ENCODE measurements around the gene ZNF90.
"Not testable (repeated sequence)": the region's sequence is repeated elsewhere in the genome, so short reads cannot be mapped to it uniquely, and the experiment has no call there.

Gene ZNF90

DNA sequence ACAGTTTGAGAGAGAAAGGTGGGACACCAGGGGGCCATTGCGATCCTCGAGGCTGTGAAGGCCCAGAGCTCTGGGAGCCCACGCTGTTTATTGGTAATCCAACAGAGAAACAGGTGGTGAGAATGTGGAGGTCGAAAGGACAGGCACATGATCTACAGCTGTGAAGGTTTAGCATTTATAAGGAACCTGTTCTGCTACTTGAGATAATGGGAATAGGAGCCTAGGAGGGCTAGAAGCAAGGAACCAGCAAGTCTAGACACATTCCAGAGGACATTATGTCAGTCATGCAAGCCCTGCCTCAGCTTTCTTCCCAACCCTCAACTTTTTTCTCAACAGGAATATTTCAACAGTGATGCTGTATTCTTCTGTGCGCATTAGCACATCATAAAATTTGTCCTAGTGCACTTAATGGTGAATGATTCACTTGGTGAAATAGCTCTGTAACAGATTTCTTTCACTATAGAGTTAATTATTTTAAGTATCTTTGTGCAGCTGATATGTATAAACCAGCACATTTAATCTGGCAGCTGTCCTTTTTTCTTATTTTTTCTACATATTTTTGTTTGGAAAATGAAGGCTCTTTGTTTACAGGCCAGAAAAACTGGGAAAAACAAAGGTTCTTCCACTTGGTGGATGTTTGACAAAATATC lies 25.4 kb downstream of the ZNF90 start:
- DNase-seq (ENCODE audit: low read depth) = no peak

DNA sequence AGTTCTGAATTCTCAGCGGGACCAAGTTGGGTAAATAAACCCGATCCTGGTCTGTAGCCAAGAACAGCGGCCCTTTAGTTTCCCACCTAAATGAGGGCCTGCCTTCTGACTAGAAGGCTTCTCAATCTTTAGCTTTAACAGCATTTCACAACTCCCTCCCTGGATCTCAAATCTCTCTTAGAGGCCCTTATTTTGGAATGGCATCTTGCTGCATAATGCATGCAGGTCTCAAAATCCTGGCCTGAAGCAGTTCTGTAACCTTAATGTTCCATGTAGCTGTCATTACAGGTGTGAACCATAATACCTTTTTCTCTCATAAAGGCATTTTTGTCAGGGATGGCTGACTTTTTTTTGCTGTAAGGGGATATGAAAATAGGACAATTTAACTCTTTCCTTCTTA lies 29.5 kb downstream of the ZNF90 start:
- DNase-seq (ENCODE audit: low read depth) = no peak

DNA sequence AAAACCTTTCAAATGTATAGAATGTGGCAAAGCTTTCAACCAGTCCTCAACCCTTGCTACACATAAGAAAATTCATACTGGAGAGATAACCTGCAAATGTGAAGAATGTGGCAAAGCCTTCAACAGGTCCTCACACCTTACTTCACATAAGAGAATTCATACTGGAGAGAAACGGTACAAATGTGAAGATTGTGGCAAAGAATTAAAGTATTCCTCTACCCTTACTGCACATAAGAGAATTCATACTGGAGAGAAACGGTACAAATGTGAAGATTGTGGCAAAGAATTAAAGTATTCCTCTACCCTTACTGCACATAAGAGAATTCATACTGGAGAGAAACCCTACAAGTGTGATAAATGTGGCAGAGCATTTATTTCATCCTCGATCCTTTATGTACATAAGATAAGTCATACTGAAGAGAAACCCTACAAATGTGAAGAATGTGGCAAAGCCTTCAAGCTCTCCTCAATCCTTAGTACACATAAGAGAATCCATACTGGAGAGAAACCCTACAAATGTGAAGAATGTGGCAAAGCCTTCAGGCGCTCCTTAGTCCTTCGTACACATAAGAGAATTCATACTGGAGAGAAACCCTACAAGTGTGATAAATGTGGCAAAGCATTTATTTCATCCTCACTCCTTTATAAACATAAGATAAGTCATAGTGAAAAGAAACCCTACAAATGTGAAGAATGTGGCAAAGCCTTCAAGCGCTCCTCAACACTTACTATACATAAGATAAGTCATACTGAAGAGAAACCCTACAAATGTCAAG lies 40.5 kb downstream of the ZNF90 start:
- DNase-seq (ENCODE audit: low read depth) = not testable (repeated sequence)

DNA sequence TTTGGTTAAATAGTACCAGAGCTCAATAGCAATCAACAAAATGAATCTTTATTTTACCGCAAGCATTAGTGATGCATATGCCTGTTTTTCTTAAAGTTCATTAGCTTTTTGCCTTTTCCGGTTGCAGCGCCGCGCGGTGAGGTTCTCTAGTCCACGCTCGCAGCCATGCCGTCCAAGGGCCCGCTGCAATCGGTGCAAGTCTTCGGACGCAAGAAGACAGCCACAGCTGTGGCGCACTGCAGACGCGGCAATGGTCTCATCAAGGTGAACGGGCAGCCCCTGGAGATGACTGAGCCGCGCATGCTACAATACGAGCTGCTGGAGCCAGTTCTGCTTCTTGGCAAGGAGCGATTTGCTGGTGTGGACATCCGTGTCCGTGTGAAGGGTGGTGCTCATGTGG lies 47.1 kb downstream of the ZNF90 start:
- no peak for DNase-seq (ENCODE audit: low read depth)

DNA sequence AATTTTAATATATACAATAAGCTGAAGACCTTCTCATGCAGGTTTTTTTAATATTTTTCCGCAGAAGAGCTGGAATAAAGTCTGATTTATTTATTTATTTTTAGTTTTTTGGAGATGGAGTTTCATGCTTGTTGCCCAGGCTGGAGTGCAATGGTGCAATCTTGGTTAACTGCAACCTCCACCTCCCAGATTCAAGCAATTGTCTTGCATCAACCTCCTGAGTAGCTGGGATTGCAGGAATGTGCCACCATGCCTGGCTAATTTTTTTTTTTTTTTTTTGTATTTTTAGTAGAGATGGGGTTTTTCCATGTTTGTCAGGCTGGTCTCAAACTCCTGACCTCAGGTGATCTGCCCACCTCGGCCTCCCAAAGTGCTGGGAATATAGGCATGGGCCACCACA lies 55.1 kb downstream of the ZNF90 start:
- not testable (repeated sequence) for DNase-seq (ENCODE audit: low read depth)

DNA sequence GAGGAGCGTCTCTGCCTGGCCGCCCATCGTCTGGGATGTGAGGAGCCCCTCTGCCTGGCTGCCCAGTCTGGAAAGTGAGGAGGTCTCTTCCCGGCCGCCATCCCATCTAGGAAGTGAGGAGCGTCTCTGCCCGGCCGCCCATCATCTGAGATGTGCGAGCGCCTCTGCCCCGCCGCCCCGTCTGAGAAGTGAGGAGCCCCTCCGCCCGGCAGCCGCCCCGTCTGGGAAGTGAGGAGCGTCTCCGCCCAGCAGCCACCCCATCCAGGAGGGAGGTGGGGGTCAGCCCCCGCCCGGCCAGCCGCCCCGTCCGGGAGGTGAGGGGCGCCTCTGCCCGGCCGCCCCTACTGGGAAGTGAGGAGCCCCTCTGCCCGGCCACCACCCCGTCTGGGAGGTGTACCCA lies 59.9 kb downstream of the ZNF90 start:
- not testable (repeated sequence) for DNase-seq (ENCODE audit: low read depth)

DNA sequence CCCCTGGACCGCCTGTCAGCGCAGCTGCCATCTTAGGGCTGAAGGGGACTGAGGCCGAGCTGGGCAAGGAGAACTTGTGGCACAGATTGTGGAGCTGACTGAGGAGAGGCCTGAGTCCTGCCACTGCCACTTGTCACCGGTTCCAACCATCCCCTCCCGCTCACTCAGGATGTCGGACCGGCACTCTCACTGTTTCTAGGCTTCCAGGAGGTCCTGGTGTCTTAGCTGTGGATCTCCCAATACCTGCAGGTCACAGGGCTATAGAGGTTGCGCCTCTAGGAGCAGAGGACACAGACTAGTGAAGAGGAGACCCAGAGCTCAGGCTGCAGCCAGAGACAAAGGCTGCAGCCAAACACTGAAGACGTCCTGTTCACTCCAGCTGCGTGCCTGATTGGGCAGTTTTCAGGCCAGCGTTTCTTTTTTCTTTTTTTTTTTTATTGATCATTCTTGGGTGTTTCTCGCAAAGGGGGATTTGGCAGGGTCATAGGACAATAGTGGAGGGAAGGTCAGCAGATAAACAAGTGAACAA lies 73.9 kb downstream of the ZNF90 start:
- DNase-seq (ENCODE audit: low read depth) = no peak

DNA sequence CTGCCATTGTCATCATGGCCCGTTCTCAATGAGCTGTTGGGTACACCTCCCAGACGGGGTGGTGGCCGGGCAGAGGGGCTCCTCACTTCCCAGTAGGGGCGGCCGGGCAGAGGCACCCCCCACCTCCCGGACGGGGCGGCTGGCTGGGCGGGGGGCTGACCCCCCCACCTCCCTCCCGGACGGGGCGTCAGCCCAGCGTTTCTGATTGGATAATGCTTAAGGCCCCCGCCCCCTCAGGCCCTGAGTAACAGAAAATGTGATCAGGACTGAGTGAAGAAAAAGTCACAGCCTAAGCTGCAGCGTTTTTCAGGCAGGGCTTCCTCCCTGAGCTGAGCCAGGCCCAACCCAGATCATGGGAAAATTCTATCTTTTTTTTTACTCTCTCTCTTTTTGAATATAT lies 74.7 kb downstream of the ZNF90 start:
- not testable (repeated sequence) for DNase-seq (ENCODE audit: low read depth)

DNA sequence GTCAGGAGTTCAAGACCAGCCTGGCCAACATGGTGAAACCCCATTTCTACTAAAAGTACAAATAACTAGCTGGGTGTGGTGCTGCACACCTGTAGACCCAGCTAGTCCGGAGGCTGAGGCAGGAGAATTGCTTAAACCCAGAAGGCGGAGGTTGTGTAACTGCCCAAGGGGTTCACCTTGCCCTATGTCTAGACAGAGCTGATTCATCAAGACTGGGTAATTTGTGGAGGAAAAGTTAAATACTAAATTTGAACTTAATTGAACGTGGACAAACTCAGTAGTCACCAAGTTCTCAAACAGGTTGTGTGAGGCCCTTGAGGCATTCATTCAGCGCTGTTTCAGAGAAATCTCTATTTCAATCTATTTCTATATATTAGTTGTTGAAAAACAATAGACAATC lies 75.5 kb downstream of the ZNF90 start:
- DNase-seq (ENCODE audit: low read depth) = no peak

DNA sequence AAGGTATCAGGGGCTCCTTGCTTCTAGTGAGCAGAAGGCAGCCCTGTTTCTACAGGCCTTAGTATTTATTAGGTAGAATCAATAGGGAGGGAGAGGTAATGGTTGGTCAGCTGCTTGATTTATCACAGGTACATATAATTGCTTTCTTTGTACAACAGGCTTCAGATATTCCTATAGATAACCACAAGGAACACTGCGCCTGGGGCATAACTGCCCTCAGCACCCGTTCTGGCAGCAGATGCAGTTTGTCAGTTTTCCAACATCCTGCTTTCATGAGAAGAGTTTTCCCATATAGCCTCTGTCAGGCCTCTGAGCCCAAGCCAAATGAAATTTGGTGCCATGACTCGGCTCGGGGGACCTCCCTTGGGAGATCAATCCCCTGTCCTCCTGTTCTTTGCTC lies 76.8 kb downstream of the ZNF90 start:
- DNase-seq (ENCODE audit: low read depth) = no peak

DNA sequence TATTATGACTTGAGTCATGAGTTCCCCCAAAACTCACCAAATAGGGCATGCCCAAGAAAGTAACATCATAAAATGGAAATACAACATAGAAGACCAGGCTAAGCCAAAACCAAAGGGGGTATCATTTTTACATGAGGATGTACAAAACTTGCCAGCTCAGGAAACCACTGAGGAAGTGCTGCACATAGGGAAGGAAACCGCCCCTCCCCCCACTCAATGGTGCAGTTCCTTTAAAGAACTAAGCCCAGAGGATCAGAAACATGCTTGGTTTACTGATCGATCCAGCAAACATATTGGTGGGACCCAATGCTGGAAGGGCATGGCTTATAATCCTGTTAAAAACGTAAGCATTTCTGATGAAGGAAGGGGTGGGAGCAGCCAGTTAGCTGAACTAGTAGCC lies 85.0 kb downstream of the ZNF90 start:
- DNase-seq (ENCODE audit: low read depth) = peak; percentile 8

DNA sequence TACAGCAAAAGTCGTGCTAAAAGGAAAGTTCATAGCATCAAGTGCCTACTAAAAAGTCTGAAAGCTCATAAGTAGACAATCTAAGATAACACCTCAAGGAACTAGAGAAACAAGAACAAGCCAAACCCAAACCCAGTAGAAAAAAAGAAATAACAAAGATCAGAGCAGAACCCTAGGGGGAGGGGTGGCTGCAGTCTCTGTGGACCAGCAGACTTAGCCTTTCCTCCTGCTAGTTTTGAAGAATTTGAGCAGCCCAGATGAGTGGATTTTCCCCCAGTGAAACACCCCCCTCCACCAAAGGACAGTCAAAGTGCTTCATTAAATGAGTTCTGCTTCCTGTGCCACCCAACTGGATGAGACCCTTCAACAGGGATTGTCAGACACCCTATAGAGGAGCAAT lies 86.7 kb downstream of the ZNF90 start:
- DNase-seq (ENCODE audit: low read depth) = no peak

DNA sequence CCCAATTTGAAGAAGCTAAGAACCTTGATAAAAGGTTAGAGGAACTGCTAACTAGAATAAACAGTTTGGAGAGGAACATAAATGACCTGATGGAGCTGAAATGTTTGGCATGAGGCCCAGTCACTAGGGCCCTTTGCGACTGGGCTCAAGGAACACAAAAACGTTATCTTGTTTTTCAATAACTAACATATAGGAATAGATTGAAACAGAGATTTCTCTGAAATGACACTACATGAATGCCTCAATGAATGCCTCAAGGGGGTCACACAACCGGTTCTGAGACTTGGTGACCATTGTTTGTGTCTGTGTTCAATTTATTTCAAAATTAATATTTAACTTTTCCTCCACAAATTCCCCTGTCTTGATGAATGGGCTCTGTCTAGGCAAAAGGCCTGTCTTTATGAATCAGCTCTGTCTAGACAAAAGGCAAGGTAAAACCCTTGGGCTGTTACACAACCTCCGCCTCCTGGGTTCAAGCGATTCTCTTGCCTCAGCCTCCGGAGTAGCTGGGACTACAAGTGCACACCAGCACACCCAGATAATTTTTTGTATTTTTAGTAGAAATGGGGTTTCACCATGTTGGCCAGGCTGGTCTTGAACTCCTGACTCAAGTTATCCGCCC lies 88.3 kb downstream of the ZNF90 start:
- no peak for DNase-seq (ENCODE audit: low read depth)

DNA sequence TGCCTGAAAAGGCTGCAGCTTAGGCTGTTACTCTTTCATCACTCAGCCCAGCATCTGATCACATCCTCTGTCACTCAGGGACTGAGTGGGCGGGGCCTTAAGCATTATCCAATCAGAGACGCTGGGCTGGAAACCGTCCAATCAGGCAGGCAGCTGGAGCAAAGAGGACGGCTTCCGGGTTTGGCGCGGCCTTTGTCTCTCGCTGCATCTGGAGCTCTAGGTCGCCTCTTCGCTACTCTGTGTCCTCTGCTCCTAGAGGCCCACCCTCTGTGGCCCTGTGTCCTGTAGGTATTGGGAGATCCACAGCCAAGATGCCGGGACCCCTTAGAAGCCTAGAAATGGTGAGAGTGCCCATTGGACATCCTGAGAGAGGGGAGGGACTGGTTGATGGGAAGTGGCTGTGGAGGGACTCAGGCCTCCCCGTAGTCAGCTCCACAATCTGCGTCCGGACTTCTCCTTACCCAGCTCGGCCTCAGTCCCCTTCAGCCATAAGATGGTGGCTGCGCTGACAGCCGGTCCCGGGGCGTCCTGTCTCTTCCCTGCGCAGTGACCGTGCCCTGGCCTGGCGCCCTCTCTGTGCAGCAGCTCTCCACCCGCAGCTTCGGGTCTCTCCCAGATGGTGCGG lies 89.3 kb downstream of the ZNF90 start, which contains the start of gene ZNF486:
Gene ZNF486, plus strand, starts transcription at position 195 of the 625 bp plus-strand sequence. Its CDS starts 117 bp downstream, at position 312.
- DNase-seq (ENCODE audit: low read depth) = no peak

DNA sequence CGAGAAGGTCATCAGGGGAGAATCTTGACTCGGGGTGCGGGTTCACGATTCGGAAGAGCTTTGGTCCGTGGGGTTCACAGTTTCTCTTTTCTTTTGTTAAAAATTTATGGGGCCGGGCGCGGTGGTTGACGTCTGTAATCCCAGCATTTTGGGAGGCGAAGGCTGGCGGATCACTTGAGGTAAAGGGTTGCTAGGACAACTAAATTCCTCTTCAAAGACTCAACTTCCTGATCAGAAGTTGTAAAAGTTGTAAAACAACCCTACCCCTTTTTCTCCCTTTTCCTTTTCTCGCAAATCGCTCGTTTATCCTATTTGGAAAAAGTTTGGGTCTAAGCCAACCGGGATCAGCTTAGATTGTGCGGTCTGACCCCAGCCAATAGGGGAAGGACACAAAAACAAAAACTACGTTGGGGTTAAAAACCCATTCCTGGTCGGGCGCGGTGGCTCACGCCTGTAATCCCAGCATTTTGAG lies 89.9 kb downstream of the ZNF90 start:
- DNase-seq (ENCODE audit: low read depth) = no peak

Data from CMK (cell line).